ENCODE results near the gene LIX1L. TPM values are rescaled to one million over a fixed set of nuclear protein-coding genes. Genes with fewer than 3 reads are reported as not detected.

The LIX1L gene
- total and polyA plus RNA-seq, 8 donors, result 5.8 to 28.4 (median 9.0) TPM

DNA sequence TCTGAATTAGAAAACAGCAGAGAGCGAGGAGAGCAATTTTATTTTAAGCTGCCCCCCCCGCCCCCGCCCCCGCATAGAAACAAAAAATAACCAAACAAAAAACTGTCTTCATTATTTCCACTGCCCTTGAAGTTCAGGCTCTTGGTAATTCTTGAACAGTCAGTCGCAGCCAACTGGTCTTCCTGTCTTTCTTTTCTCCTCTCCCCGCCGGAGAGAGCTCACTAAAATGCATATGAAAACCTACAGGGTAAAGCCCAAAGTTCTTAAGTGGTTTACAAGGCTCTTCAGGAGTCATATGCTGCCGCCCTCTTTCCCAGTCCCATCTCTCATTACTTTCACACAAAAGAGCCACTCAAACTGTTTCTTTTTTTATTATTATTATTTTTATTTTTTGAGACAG, 71.0 kb downstream of the LIX1L start:
- no peaks in the 10 kb centered on the region for H3K36me3 ChIP-seq
- DNase-seq, result no peak
- H3K27me3 ChIP-seq, result no peaks in the 10 kb centered on the region
- H3K27ac ChIP-seq, result peak overlapping the region in 4 of 5 donors; percentile 56 to 62 (median 60)
- H3K4me1 ChIP-seq, result peaks cover 35 to 52% (median 43%) of the 10 kb centered on the region in 4 donors
- intact Hi-C loops (cut with DNase I; ENCODE audit: low total_unique reads), result no loop called here
- WGBS, 5 donors, result 64 to 82% (median 74%) methylated on average over 8 of the region's 8 CpGs
- H3K9me3 ChIP-seq, result no peaks in the 10 kb centered on the region
- TF ChIP-seq POLR2AphosphoS5 (IDR thresholded peaks at IDR 0.05) (no peak), POLR2A (IDR thresholded peaks at IDR 0.05) (no peak), EP300 (IDR thresholded peaks at IDR 0.05) (no peak)
- TF ChIP-seq, protein P1, sequence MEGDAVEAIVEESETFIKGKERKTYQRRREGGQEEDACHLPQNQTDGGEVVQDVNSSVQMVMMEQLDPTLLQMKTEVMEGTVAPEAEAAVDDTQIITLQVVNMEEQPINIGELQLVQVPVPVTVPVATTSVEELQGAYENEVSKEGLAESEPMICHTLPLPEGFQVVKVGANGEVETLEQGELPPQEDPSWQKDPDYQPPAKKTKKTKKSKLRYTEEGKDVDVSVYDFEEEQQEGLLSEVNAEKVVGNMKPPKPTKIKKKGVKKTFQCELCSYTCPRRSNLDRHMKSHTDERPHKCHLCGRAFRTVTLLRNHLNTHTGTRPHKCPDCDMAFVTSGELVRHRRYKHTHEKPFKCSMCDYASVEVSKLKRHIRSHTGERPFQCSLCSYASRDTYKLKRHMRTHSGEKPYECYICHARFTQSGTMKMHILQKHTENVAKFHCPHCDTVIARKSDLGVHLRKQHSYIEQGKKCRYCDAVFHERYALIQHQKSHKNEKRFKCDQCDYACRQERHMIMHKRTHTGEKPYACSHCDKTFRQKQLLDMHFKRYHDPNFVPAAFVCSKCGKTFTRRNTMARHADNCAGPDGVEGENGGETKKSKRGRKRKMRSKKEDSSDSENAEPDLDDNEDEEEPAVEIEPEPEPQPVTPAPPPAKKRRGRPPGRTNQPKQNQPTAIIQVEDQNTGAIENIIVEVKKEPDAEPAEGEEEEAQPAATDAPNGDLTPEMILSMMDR (IDR thresholded peaks at IDR 0.05), result no peak
- H3K4me3 ChIP-seq, result no peak overlapping the region

DNA sequence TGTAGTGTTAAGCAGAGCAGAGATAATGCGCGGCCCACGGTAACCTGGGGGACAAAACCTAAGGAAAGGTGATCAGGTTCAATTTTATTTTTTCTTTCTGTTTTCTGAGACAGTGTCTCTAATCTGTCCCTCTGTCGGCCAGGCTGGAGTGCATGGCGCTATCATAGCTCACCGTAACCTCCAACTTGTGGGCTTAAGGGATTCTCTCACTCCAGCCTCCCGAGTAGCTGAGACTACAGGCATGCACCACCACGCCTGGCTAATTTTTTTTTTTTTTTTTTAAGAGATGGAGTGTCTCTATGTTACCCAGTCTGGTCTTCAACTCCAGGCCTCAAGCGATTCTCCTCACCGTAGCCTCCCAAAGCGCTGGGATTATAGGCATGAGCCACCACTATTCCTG, 71.4 kb downstream of the LIX1L start:
- DNase-seq, result no peak
- Histone ChIP-seq H3K27me3 (no peaks in the 10 kb centered on the region), H3K27ac (peak overlapping the region in 3 of 5 donors; percentile 43 to 70 (median 60)), H3K4me1 (peaks cover 30 to 48% (median 39%) of the 10 kb centered on the region in 4 donors), H3K9me3 (no peaks in the 10 kb centered on the region), H3K36me3 (no peaks in the 10 kb centered on the region), H3K4me3 (peak overlapping the region; percentile 64 to 88 (median 80))
- 42 to 51% (median 46%) methylated on average over 11 of the region's 11 CpGs for WGBS, 5 donors
- intact Hi-C loops (cut with DNase I; ENCODE audit: low total_unique reads), result no loop called here
- TF ChIP-seq POLR2AphosphoS5 (IDR thresholded peaks at IDR 0.05) (no peak), EP300 (IDR thresholded peaks at IDR 0.05) (no peak), POLR2A (IDR thresholded peaks at IDR 0.05) (no peak)
- TF ChIP-seq, protein P1 (IDR thresholded peaks at IDR 0.05), result no peak

DNA sequence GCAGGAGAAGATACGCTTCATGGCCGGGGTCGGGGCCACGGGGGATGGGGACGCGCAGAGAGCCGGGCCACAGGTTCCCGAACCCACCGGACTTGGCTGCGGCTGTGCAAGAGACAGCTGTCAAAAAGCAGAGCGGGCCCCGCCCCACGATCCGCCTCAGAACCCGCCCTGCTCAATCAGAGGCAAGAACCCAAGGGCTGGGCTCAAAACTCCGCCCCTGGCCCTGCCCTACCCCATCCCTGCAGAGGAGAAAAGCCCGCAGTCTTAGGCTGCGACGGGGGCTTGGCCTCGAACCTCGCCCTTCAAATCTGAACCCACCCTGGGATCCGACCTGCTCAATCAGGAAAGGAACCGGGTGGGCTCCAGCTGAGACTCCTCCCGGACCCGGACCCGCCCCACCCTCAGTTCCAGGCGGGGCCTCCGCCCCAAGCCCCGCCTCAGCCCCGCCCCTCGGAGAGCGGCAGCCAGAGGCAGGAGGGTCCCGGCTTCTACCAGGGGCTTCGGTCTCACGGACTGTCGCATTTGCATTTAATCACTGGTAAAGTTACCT, 72.0 kb downstream of the LIX1L start, which contains the start of gene ANKRD35:
Gene ANKRD35, minus strand, starts transcription at position 129 of the 550 bp plus-strand sequence. Its CDS starts 108 bp downstream, at position 21.
- H3K27ac ChIP-seq, result peak within 1 kb of the TSS in 4 of 5 donors; percentile 1 to 70 (median 52)
- H3K4me3 ChIP-seq, result peak within 1 kb of the TSS; percentile 64 to 88 (median 80)
- 0 to 1% (median 1%) methylated on average over 17 to 36 of the region's 36 CpGs for WGBS, 5 donors

DNA sequence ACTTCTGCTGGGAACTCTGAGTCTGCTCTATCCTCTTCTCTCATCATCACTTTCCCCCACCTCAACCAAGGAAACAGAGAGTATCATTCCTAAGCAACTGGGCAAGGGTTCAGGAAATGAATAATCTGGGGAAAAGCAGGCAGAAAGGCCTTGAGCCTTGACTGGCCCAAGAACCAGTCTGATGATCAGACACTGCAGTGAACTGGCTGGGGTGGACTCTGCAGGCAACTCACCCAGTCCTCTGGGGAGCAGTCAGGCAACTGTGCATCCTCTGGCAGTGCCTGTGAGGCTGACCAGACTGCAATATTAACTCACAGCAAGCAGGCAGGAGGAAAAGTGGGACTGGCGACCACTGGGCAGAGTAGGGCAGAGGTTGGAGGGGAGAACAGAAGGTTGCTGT, 73.1 kb downstream of the LIX1L start:
- WGBS, 5 donors, result 84 to 100% (median 90%) methylated on average over 1 of the region's 1 CpG

More for the DNA sequence above, 72.0 kb downstream of the LIX1L start, which contains the start of gene ANKRD35:
- H3K27me3 ChIP-seq, result no peaks in the 10 kb centered on the region
- TF ChIP-seq EP300 (IDR thresholded peaks at IDR 0.05) (no peak), POLR2AphosphoS5 (IDR thresholded peaks at IDR 0.05) (no peak)
- no peaks in the 10 kb centered on the region for H3K9me3 ChIP-seq
- H3K36me3 ChIP-seq, result no peaks in the 10 kb centered on the region
- peak; percentile 90 to 93 for DNase-seq
- intact Hi-C loops (cut with DNase I; ENCODE audit: low total_unique reads), result no loop called here
- peaks cover 25 to 42% (median 33%) of the 10 kb centered on the region in 4 donors for H3K4me1 ChIP-seq

More for the DNA sequence above, 73.1 kb downstream of the LIX1L start:
- H3K27ac ChIP-seq, result no peak overlapping the region
- H3K36me3 ChIP-seq, result no peaks in the 10 kb centered on the region
- no peak overlapping the region for H3K4me3 ChIP-seq
- H3K4me1 ChIP-seq, result peaks cover 20 to 37% (median 26%) of the 10 kb centered on the region in 4 donors
- no peak for DNase-seq
- H3K9me3 ChIP-seq, result no peaks in the 10 kb centered on the region
- intact Hi-C loops (cut with DNase I; ENCODE audit: low total_unique reads), result no loop called here
- TF ChIP-seq, protein P1 (IDR thresholded peaks at IDR 0.05), result no peak
- no peak for TF ChIP-seq POLR2A (IDR thresholded peaks at IDR 0.05)
- TF ChIP-seq EP300 (IDR thresholded peaks at IDR 0.05), result no peak
- TF ChIP-seq POLR2AphosphoS5 (IDR thresholded peaks at IDR 0.05), result no peak
- H3K27me3 ChIP-seq, result no peaks in the 10 kb centered on the region

Other genes starting within 250 kb of the LIX1L start
- 1 to 10 TPM in 1 of 5 donors, under 1 TPM in 1, not detected in 3; 0.37 to 4.8 TPM for gene CD160, start 238.5 kb downstream of the LIX1L start, total RNA-seq
- gene CD160, start 238.5 kb downstream of the LIX1L start, polyA plus RNA-seq, result under 1 TPM in 1 of 3 donors, not detected in 2; 0.25 TPM
- 10 to 100 TPM in 4 of 5 donors, 1 to 10 TPM in 1; 7.0 to 44.1 (median 19.3) TPM for gene RNF115, start 133.9 kb downstream of the LIX1L start, total RNA-seq
- gene RNF115, start 133.9 kb downstream of the LIX1L start, polyA plus RNA-seq, result 1 to 10 TPM; 4.8 to 5.1 (median 4.9) TPM
- gene POLR3C, start 133.8 kb downstream of the LIX1L start, total RNA-seq, result 10 to 100 TPM in 4 of 5 donors, 1 to 10 TPM in 1; 5.3 to 34.4 (median 20.9) TPM
- 10 to 100 TPM; 13.8 to 24.6 (median 15.4) TPM for gene POLR3C, start 133.8 kb downstream of the LIX1L start, polyA plus RNA-seq
- 10 to 100 TPM in 1 of 5 donors, 1 to 10 TPM in 3, not detected in 1; 3.2 to 18.3 (median 6.6) TPM for gene NUDT17, start 112.4 kb downstream of the LIX1L start, total RNA-seq
- gene NUDT17, start 112.4 kb downstream of the LIX1L start, polyA plus RNA-seq, result 1 to 10 TPM in 2 of 3 donors, under 1 TPM in 1; 0.61 to 3.0 (median 1.7) TPM
- gene PIAS3, start 98.9 kb downstream of the LIX1L start, total RNA-seq, result 10 to 100 TPM in 4 of 5 donors, 1 to 10 TPM in 1; 4.1 to 65.9 (median 29.0) TPM
- 10 to 100 TPM; 11.8 to 28.9 (median 19.2) TPM for gene PIAS3, start 98.9 kb downstream of the LIX1L start, polyA plus RNA-seq
- 1 to 10 TPM in 2 of 5 donors, under 1 TPM in 1, not detected in 2; 0.58 to 1.7 (median 1.2) TPM for gene ANKRD35, start 72.2 kb downstream of the LIX1L start, total RNA-seq
- gene ANKRD35, start 72.2 kb downstream of the LIX1L start, polyA plus RNA-seq, result 1 to 10 TPM; 5.4 to 10.0 (median 5.8) TPM
- gene ITGA10, start 48.0 kb downstream of the LIX1L start, total RNA-seq, result 1 to 10 TPM in 4 of 5 donors, under 1 TPM in 1; 0.58 to 9.0 (median 5.5) TPM
- 1 to 10 TPM in 2 of 3 donors, under 1 TPM in 1; 0.37 to 2.7 (median 1.7) TPM for gene ITGA10, start 48.0 kb downstream of the LIX1L start, polyA plus RNA-seq
- 10 to 100 TPM; 15.6 to 42.3 (median 25.2) TPM for gene PEX11B, start 39.3 kb downstream of the LIX1L start, total RNA-seq
- 10 to 100 TPM; 23.0 to 46.6 (median 38.4) TPM for gene PEX11B, start 39.3 kb downstream of the LIX1L start, polyA plus RNA-seq
- gene RBM8A, start 30.5 kb downstream of the LIX1L start, total RNA-seq, result 10 to 100 TPM in 4 of 5 donors, 1 to 10 TPM in 1; 9.3 to 81.3 (median 44.6) TPM
- 100 to 1,000 TPM in 2 of 3 donors, 10 to 100 TPM in 1; 79.3 to 113 (median 101) TPM for gene RBM8A, start 30.5 kb downstream of the LIX1L start, polyA plus RNA-seq
- 1 to 10 TPM in 1 of 5 donors, under 1 TPM in 2, not detected in 2; 0.73 to 2.6 (median 0.87) TPM for gene ANKRD34A, start 6.6 kb upstream of the LIX1L start, total RNA-seq
- gene ANKRD34A, start 6.6 kb upstream of the LIX1L start, polyA plus RNA-seq, result under 1 TPM in 2 of 3 donors, not detected in 1; 0.19 to 0.45 TPM
- 100 to 1,000 TPM in 1 of 5 donors, 10 to 100 TPM in 3, 1 to 10 TPM in 1; 5.8 to 165 (median 18.9) TPM for gene POLR3GL, start 6.7 kb upstream of the LIX1L start, total RNA-seq
- 10 to 100 TPM; 31.4 to 53.2 (median 43.9) TPM for gene POLR3GL, start 6.7 kb upstream of the LIX1L start, polyA plus RNA-seq
- 1,000 to 10,000 TPM in 3 of 5 donors, 100 to 1,000 TPM in 2; 204 to 3,386 (median 1,054) TPM for gene TXNIP, start 38.6 kb upstream of the LIX1L start, total RNA-seq
- 100 to 1,000 TPM; 217 to 613 (median 334) TPM for gene TXNIP, start 38.6 kb upstream of the LIX1L start, polyA plus RNA-seq
- gene HJV, start 63.7 kb upstream of the LIX1L start, total RNA-seq, result not detected
- gene HJV, start 63.7 kb upstream of the LIX1L start, polyA plus RNA-seq, result not detected
- gene NBPF10, start 186.8 kb upstream of the LIX1L start, total RNA-seq, result 1 to 10 TPM in 4 of 5 donors, under 1 TPM in 1; 0.58 to 4.1 (median 2.9) TPM
- gene NBPF10, start 186.8 kb upstream of the LIX1L start, polyA plus RNA-seq, result under 1 TPM; 0.43 to 1.00 (median 0.46) TPM